OCI-LY1 (cell line): ENCODE results near the gene PTPRD.

Experiments used
- H2AFZ ChIP-seq: fragments of 200-600 bp; sonication (generic), shearing (Covaris generic); 2 replicates; pipeline ENCODE4 v1.6.0; 2014; ENCODE audit warnings: antibody characterized with exemption, mild to moderate bottlenecking, low read length
- H3F3A ChIP-seq: fragments of 200-600 bp; sonication (generic), shearing (Covaris generic); 2 replicates; pipeline ENCODE4 v1.6.0; 2014; ENCODE audit warnings: mild to moderate bottlenecking, antibody characterized with exemption, low read length, moderate library complexity; ENCODE audit not compliant: insufficient read depth
- H3K27ac ChIP-seq: fragments of 200-600 bp; sonication (generic); 2 replicates; pipeline ENCODE4 v1.5.1; 2014; ENCODE audit warnings: low read length, mixed run types, mild to moderate bottlenecking, low read depth; ENCODE audit not compliant: poor library complexity, severe bottlenecking
- H3K27me3 ChIP-seq: fragments of 200-600 bp; sonication (generic); 2 replicates; pipeline ENCODE4 v1.6.0; 2014; ENCODE audit warnings: antibody characterized with exemption, mild to moderate bottlenecking, low read length, moderate library complexity; ENCODE audit not compliant: insufficient read depth
- H3K36me3 ChIP-seq: fragments of 200-600 bp; sonication (generic); 2 replicates; pipeline ENCODE4 v1.6.1; 2014; ENCODE audit warnings: mild to moderate bottlenecking, antibody characterized with exemption, low read length, moderate library complexity, mixed read lengths; ENCODE audit not compliant: insufficient read depth
- H3K4me1 ChIP-seq: fragments of 200-600 bp; sonication (generic); 2 replicates; pipeline ENCODE4 v1.5.1; 2014; ENCODE audit warnings: mild to moderate bottlenecking, low read length, moderate library complexity; ENCODE audit not compliant: insufficient read depth, severe bottlenecking
- H3K4me2 ChIP-seq: fragments of 200-600 bp; sonication (generic), shearing (Covaris generic); 2 replicates; pipeline ENCODE4 v1.6.1; 2014; ENCODE audit warnings: low read length
- H3K4me3 ChIP-seq: fragments of 200-600 bp; sonication (generic); 2 replicates; pipeline ENCODE4 v1.5.1; 2014; ENCODE audit warnings: low read length, low read depth, mild to moderate bottlenecking, mixed read lengths; ENCODE audit not compliant: poor library complexity, severe bottlenecking
- H3K79me2 ChIP-seq: fragments of 200-600 bp; shearing (Covaris generic); 2 replicates; pipeline ENCODE4 v1.6.1; 2016; ENCODE audit warnings: mixed run types, low read length, mixed read lengths; ENCODE audit not compliant: insufficient read depth
- H3K9ac ChIP-seq: fragments of 200-600 bp; sonication (generic), shearing (Covaris generic); 2 replicates; pipeline ENCODE4 v1.6.1; 2014; ENCODE audit warnings: mild to moderate bottlenecking, low read length, mixed read lengths
- H3K9me2 ChIP-seq: fragments of 200-600 bp; sonication (generic), shearing (Covaris generic); 2 replicates; pipeline ENCODE4 v1.6.1; 2014; ENCODE audit warnings: low read depth, mild to moderate bottlenecking, low read length, mixed read lengths
- H3K9me3 ChIP-seq: fragments of 200-600 bp; shearing (Covaris generic); 2 replicates; pipeline ENCODE4 v1.6.1; 2014; ENCODE audit warnings: low read length, mixed read lengths
- H4K20me1 ChIP-seq: fragments of 200-600 bp; sonication (generic), shearing (Covaris generic); 2 replicates; pipeline ENCODE4 v1.6.0; 2016; ENCODE audit warnings: mild to moderate bottlenecking, low read length; ENCODE audit not compliant: insufficient read depth
- CTCF ChIP-seq: fragments of 200-600 bp; sonication (generic), shearing (Covaris generic); IDR thresholded peaks from 2 replicates; pipeline ENCODE4 v1.5.1; 2017; ENCODE audit warnings: mild to moderate bottlenecking, antibody characterized with exemption, low read length, moderate library complexity, mixed read lengths
- EZH2 ChIP-seq: fragments of 200-600 bp; sonication (generic), shearing (Covaris generic); IDR thresholded peaks from 2 replicates; pipeline ENCODE4 v1.8.0; 2017; ENCODE audit warnings: borderline replicate concordance, mixed run types, mild to moderate bottlenecking, antibody characterized with exemption, low read length, moderate library complexity, mixed read lengths

The PTPRD gene

GRCh38 chr9:8301296-8301695 is 2311.5 kb downstream of the PTPRD start:
- H3K9ac ChIP-seq: no peak overlapping the region
- H3K4me3 ChIP-seq: no peak overlapping the region
- H2AFZ ChIP-seq: no peak overlapping the region
- TF ChIP-seq CTCF: no peak
- TF ChIP-seq EZH2: no peak
- no peaks in the 10 kb centered on the region for H3K9me3 ChIP-seq
- no peaks in the 10 kb centered on the region for H3K9me2 ChIP-seq
- no peaks in the 10 kb centered on the region for H3K4me1 ChIP-seq
- no peaks in the 10 kb centered on the region for H3K27me3 ChIP-seq
- no peaks in the 10 kb centered on the region for H3K79me2 ChIP-seq
- no peaks in the 10 kb centered on the region for H3F3A ChIP-seq
- H3K4me2 ChIP-seq: no peak overlapping the region
- no peak overlapping the region for H3K27ac ChIP-seq
- no peaks in the 10 kb centered on the region for H3K36me3 ChIP-seq
- no peaks in the 10 kb centered on the region for H4K20me1 ChIP-seq

- Histone ChIP-seq H3F3A (no peaks in the 10 kb centered on the region), H4K20me1 (no peaks in the 10 kb centered on the region), H3K9me2 (no peaks in the 10 kb centered on the region), H3K9me3 (no peaks in the 10 kb centered on the region), H3K4me2 (no peak overlapping the region), H3K4me3 (no peak overlapping the region), H2AFZ (no peak overlapping the region), H3K27me3 (no peaks in the 10 kb centered on the region), H3K27ac (no peak overlapping the region), H3K36me3 (no peaks in the 10 kb centered on the region), H3K9ac (no peak overlapping the region), H3K4me1 (no peaks in the 10 kb centered on the region), H3K79me2 (no peaks in the 10 kb centered on the region)
- TF ChIP-seq EZH2 (no peak), CTCF (no peak)
These were observed 2315.8 kb downstream of the PTPRD start for GRCh38 chr9:8297047-8297446.

GRCh38 chr9:8292657-8293056 is 2320.1 kb downstream of the PTPRD start:
- H3K36me3 ChIP-seq: no peaks in the 10 kb centered on the region
- H3K27me3 ChIP-seq: no peaks in the 10 kb centered on the region
- no peak overlapping the region for H3K4me3 ChIP-seq
- no peak overlapping the region for H3K9ac ChIP-seq
- H3F3A ChIP-seq: no peaks in the 10 kb centered on the region
- H4K20me1 ChIP-seq: no peaks in the 10 kb centered on the region
- TF ChIP-seq CTCF: no peak
- TF ChIP-seq EZH2: no peak
- H3K27ac ChIP-seq: no peak overlapping the region
- H3K79me2 ChIP-seq: no peaks in the 10 kb centered on the region
- no peaks in the 10 kb centered on the region for H3K4me1 ChIP-seq
- H3K9me3 ChIP-seq: no peaks in the 10 kb centered on the region
- H3K4me2 ChIP-seq: no peak overlapping the region
- no peaks in the 10 kb centered on the region for H3K9me2 ChIP-seq
- H2AFZ ChIP-seq: no peak overlapping the region
